ENCODE data around the gene POLR3G. TPM values are rescaled to one million over a fixed set of nuclear protein-coding genes. Genes with fewer than 3 reads are reported as not detected.

POLR3G gene
- total and polyA plus RNA-seq, 7 donors: 0.46 to 5.8 (median 1.8) TPM

- Histone ChIP-seq H3K4me3 (no peak overlapping the region), H3K27me3 (peaks cover 7 to 26% (median 9%) of the 10 kb centered on the region in 3 donors)
Observed at GRCh38 chr5:90553711-90554110, 79.0 kb downstream of the POLR3G start.

GRCh38 chr5:90554358-90555006 lies 79.8 kb downstream of the POLR3G start:
- peaks cover 14 to 34% (median 16%) of the 10 kb centered on the region in 3 donors for H3K27me3 ChIP-seq
- TF ChIP-seq CTCF (IDR thresholded peaks at IDR 0.05) (no peak), POLR2AphosphoS5 (IDR thresholded peaks at IDR 0.05) (no peak), POLR2A (IDR thresholded peaks at IDR 0.05) (no peak), EP300 (IDR thresholded peaks at IDR 0.05) (no peak)
- WGBS, 2 donors: 86 to 91% methylated on average over 4 of the region's 4 CpGs
- H3K36me3 ChIP-seq: no peaks in the 10 kb centered on the region
- no peak overlapping the region for H3K27ac ChIP-seq
- no peak overlapping the region for H3K4me3 ChIP-seq
- no peaks in the 10 kb centered on the region for H3K9me3 ChIP-seq
- H3K4me1 ChIP-seq: peaks cover 0 to 12% (median 11%) of the 10 kb centered on the region in 4 donors
- no peak for DNase-seq
- intact Hi-C loops (cut with DNase I): no loop called here

More at GRCh38 chr5:90553711-90554110, 79.0 kb downstream of the POLR3G start:
- Histone ChIP-seq H3K4me1 (peaks cover 0 to 9% (median 7%) of the 10 kb centered on the region in 4 donors), H3K9me3 (no peaks in the 10 kb centered on the region), H3K27ac (no peak overlapping the region), H3K36me3 (no peaks in the 10 kb centered on the region)
- intact Hi-C loops (cut with DNase I): no loop called here
- no peak for DNase-seq
- TF ChIP-seq POLR2AphosphoS5 (IDR thresholded peaks at IDR 0.05) (no peak), POLR2A (IDR thresholded peaks at IDR 0.05) (no peak), EP300 (IDR thresholded peaks at IDR 0.05) (no peak)

GRCh38 chr5:90555666-90556065 lies 81.0 kb downstream of the POLR3G start:
- Histone ChIP-seq H3K27me3 (peaks cover 16 to 44% (median 17%) of the 10 kb centered on the region in 3 donors), H3K27ac (no peak overlapping the region), H3K9me3 (no peaks in the 10 kb centered on the region), H3K36me3 (no peaks in the 10 kb centered on the region), H3K4me1 (peaks cover 0 to 12% (median 11%) of the 10 kb centered on the region in 4 donors), H3K4me3 (no peak overlapping the region)
- intact Hi-C loops (cut with DNase I): no loop called here
- TF ChIP-seq POLR2A (IDR thresholded peaks at IDR 0.05): no peak
- no peak for TF ChIP-seq CTCF (IDR thresholded peaks at IDR 0.05)
- no peak for TF ChIP-seq POLR2AphosphoS5 (IDR thresholded peaks at IDR 0.05)
- TF ChIP-seq EP300 (IDR thresholded peaks at IDR 0.05): no peak
- no peak for DNase-seq

- no peaks in the 10 kb centered on the region for H3K9me3 ChIP-seq
- H3K27me3 ChIP-seq: peaks cover 16 to 50% (median 17%) of the 10 kb centered on the region in 3 donors
- no peak overlapping the region for H3K4me3 ChIP-seq
- intact Hi-C loops (cut with DNase I): no loop called here
- H3K4me1 ChIP-seq: peaks cover 0 to 12% (median 11%) of the 10 kb centered on the region in 4 donors
- no peak for TF ChIP-seq EP300 (IDR thresholded peaks at IDR 0.05)
- TF ChIP-seq POLR2AphosphoS5 (IDR thresholded peaks at IDR 0.05): no peak
- TF ChIP-seq CTCF (IDR thresholded peaks at IDR 0.05): no peak
- TF ChIP-seq POLR2A (IDR thresholded peaks at IDR 0.05): no peak
- H3K36me3 ChIP-seq: no peaks in the 10 kb centered on the region
- no peak overlapping the region for H3K27ac ChIP-seq
- WGBS, 2 donors: 13 to 21% methylated on average over 9 of the region's 9 CpGs
- no peak for DNase-seq
Observed at GRCh38 chr5:90557391-90557790, 82.7 kb downstream of the POLR3G start.

- H3K36me3 ChIP-seq: no peaks in the 10 kb centered on the region
- no peak for TF ChIP-seq CTCF (IDR thresholded peaks at IDR 0.05)
- no peak for TF ChIP-seq POLR2A (IDR thresholded peaks at IDR 0.05)
- TF ChIP-seq POLR2AphosphoS5 (IDR thresholded peaks at IDR 0.05): no peak
- TF ChIP-seq EP300 (IDR thresholded peaks at IDR 0.05): no peak
- H3K27me3 ChIP-seq: peaks cover 16 to 52% (median 17%) of the 10 kb centered on the region in 3 donors
- intact Hi-C loops (cut with DNase I): no loop called here
- H3K9me3 ChIP-seq: no peaks in the 10 kb centered on the region
- no peak for DNase-seq
- H3K4me3 ChIP-seq: peak overlapping the region in 3 of 4 donors; percentile 25 to 38 (median 37)
- H3K27ac ChIP-seq: no peak overlapping the region
- 3 to 12% methylated on average over 3 of the region's 3 CpGs for WGBS, 2 donors
- H3K4me1 ChIP-seq: peaks cover 0 to 12% (median 11%) of the 10 kb centered on the region in 4 donors
Observed at GRCh38 chr5:90557871-90558270, 83.2 kb downstream of the POLR3G start.
